Ureter (tissue), 1 donor: ENCODE measurements around the gene PARD3. TPM values are rescaled to one million over a fixed set of nuclear protein-coding genes. Genes with fewer than 3 reads are reported as not detected.
"Not testable (repeated sequence)": the region's sequence is repeated elsewhere in the genome, so short reads cannot be mapped to it uniquely, and the experiment has no call there.

Experiments
- DNase-seq: peaks from one replicate; pipeline ENCODE4 v3.0.0-alpha.2; 2020; ENCODE audit warnings: low spot score
- total RNA-seq: library from RNA; stranded (reverse); gene quantifications from one replicate; pipeline ENCODE4 v1.2.4, GENCODE V29; 2023
- donor health status: DM: yes; HTN: yes; CAD: no.

The PARD3 gene
- total RNA-seq, 1 donor from 2014 or later: 73.5 TPM

DNA sequence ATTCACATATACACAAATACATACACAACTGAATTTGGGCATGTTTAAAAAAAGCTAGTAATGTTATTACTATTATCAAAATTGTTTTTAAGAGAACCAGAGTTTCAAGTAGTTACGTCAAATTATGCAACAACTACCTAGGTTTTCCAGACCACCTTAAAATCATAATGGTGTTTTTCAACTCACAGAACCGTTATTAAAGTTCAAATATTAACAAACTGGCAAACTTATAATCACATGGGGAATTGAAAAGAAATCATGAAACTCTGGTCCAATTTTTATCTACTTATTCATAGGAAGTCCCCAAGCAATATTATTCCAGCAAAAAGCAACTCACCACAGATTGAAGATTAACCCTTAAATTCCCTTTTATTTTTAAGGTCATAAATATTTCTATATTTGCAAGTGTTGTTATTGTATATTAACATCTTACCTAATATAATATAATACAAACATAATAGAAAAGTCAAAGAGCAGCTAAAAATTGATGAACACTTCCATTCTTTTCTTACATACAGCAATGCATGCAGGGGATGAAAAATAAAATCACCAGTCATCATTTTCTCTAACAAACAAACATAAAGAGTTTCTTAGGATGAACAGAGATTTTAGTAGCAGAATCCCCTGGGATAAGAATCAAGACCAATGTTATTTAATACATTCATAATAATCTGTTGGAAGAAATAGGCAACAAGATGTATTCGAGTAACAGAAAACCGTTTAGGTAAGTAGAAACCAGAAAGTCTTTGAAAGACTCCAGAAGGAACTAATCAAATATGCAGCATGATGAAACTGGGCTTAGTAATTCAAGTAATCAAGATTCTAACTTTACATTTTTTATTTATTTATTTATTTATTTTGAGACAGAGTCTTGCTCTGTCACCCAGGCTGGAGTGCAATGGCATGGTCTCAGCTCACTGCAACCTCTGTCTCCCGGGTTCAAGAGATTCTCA is 391.1 kb downstream of the PARD3 start:
- no peak for DNase-seq

DNA sequence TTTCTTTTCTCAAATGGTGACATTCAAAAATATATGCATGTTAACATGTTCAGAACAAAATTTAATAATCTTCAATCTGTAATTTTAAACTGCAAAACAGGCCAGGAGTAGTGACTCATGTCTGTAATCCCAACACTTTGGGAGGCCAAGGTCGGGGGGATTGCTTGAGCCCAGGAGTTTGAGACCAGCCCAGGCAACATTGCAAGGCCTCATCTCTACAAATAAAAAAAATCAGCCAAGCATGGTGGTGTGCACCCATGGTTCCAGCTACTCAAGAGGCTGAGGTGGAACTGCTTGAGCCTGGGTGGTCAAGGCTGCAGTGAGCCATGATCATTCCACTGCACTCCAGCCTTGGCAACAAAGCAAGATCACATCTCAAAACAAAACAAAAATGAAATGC is 394.3 kb downstream of the PARD3 start:
- no peak for DNase-seq

DNA sequence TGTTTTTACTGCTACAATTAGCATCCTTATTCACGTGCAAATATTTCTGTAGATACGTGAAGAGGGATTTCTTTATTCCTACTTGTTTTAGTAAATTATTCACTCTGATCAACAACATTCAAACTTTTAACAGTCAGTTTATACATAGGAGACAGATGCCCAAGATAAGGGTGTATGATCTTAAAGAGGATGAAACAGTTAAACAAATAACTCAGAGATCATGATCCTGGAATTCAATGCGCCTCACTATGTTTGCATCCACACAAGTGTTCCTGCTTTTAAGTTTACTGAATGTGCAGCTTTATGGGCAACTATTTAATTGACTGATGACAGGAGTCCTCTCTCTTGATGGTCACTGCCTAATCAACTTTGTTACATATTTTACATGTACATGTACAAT is 394.8 kb downstream of the PARD3 start:
- no peak for DNase-seq

DNA sequence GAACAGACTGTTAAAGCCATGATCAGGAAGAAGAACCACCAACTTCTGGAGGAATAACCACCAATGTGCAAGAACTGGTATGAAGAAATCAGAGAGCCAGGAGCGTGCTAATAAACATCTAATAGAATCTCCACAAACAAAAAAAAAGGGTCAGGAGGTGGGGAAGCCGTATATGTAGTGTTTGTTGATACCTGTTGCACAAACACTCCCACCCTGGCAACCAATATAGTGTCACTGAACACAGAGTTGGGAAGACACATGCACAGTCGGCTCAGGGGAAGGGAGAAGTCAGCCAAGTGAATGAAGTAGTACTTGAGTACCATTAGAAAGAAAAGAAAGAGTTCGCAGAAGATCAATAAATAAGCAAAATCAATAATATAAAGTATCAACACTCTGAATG is 400.1 kb downstream of the PARD3 start:
- no peak for DNase-seq

DNA sequence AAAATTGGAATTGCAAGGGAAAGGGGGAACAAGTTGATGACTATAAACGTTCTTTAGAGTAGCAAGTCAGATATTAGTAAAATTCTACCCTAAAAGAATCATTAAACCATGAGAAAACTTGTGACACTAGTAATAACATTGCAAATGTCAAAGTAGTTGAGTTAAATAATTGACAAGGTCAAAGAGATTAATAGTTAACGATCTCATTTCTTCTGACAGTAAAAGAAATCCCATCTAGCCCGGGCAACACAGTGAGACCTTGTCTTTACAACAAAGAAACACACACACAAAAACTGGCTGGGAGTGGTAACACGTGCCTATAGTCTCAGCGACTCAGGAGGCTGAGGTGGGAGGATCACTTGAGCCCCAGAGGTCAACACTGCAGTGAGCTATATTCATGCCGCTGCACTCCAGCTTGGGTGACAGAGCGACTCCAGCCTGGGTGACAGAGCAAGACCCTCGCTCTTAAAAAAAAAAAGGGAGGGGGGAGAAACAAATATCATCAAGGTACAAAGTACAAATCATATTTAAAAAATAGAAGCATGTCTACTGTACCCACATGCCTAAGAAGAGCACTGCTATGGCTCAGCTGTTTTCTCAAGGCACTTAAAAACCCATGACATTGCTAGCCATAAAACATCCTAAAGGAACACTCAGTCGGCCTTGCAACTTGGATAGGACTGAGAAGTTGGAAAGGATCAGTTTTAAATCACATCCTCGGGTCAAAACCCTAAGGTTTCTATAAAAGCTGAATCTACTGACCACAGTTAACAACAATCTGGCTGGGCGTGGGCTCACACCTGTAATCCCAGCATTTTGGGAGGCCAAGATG is 401.1 kb downstream of the PARD3 start:
- no peak for DNase-seq

DNA sequence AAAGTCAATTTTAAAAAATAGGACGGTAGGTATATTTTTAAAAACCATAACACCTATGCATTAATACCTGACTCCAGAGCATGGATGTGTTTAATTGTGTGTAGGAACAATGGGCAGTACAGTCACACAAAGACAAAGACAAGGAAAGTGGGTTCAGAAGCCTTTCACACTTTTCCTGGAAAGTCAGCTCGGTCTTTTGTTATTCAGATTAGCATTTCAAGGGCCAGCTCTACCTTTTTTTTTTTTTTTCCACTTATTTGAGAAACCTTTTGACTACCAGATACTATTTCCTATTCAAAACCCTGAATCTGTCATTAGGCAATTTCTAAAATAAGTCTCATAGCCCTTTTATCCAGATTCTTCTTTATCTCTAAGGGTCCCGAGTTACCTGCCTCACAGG is 401.9 kb downstream of the PARD3 start:
- DNase-seq: no peak

DNA sequence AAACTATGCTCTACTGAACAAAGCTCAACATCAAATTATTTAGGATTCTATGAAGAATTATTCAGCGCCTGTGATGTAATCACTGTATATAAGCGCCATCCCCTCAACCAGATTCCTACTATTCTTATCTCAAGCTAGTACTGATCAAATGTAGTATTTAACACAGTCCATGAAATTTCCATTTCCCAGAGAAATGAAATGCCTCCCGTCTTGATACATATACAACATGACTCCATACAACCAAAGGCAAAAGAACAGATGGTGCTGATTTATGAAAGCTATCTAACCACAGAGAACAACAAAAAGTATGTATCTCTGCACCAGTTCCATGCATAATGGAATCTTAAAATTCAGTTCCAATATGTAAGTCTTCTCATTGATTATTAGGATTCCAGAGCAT is 406.1 kb downstream of the PARD3 start:
- no peak for DNase-seq

DNA sequence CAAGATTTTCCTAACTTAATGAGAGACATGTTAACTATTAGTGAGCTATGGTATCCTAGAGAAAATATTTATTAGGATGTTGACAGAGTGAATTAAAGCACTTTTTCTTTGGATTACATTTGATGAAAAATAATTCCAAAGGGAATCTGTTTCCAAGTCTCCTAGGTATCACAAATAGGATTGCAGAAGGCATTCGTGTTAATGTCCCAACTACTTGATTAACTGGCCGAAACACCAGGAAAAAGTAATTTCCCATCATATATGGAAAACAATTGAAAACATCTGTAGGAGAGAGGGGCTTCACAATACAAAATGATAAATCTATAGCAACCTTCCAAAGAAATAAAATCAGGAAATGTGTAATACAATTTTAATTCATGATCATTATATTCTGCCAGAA is 406.7 kb downstream of the PARD3 start:
- no peak for DNase-seq

DNA sequence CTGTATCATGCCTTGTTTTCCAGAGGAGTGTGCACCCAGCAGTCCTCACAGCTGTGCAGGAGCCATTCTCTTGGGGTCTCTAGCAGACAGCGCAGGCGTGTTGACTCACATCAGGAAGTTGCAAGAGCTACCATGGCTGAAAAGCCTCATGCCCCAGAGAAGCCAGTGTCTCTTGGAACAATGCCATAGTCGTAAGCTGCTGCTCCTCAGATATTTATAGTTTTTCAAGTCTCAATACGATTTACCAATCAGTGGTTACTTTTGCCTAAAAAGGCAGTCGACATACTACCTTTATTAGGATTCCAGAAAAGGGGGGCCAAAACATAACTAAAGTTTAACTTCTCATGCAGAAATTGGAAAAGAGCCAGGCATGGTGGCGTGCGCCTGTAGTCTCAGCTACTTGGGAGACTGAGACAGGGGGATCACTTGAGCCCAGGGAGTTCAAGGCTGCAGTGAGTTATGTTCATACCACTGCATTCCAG is 407.7 kb downstream of the PARD3 start:
- DNase-seq: peak; percentile 45

DNA sequence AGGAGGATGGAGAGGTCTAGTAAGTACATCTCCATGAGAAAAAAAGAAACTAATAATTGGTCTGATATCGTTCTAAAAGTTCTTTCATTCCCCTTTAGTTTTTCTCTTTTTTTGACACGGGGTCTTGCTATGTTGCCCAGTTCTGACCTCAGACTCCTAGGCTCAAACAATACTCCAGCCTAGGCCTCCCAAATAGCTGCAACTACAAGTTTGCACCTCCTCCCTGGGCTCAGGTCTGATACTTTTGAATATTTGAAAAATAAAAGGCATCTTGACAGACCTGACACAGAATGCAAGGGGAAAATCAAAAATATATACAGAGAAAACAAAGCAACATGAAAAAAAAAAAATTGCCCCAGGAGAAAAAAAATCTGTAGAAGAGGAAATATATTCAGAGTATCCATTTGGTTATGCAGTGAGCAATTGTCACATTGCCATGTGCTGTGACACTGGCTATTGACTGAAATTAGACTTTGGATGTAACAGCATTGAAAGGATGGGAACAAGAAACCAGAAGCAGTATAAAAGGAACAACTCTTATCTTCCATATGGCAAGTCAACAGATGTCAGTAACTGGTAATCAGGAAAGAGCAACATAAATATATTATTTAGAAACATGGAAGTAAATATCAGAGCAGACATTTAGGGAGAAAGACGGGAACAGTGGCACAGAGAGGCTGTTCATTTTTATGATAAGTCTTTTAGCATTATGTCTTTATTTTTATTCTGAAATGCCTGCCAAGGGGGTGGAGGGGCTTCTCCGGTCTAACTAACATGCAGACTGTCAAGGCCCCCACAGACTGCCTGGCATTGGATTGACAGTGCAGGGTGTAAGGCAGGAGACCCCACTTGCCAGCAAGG is 408.4 kb downstream of the PARD3 start:
- no peak for DNase-seq

DNA sequence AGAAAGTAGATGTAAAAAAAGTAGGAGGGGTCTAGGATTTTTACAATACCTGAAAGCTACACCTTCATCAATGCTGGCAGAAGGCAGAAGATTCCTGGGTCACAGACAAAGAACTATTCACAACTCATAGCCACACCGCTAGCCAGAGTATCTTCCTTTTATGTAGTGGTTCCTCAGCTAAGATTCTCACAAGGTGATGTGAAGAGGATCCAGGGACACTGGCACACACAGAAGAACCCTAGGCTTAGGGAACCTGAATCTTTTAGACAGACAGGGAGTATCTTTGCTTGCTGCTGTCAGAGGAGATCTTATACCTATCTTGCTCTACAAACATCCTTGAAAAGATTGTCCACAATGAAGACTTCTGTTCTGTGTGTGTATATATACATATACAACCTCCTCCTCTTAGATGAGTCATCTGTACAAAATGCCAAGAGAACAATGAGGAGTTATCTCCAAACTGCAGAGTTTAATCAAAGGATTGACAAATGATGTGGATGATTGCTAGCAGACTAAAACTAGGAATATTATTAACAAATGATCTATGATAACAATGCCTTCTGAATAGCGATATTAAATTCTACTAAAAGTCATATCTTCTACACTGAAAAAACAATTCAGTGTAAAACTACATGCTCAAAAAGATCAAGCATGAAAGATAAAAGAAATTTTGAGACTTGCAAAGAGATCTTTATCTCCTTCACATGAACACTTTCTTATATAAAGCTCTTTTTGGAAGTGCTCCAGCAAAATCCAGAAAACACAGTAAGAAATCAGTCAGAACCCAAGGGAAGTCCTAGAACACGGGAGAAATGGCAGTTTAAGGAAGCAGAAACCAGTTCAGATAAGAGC is 409.3 kb downstream of the PARD3 start:
- DNase-seq: no peak

DNA sequence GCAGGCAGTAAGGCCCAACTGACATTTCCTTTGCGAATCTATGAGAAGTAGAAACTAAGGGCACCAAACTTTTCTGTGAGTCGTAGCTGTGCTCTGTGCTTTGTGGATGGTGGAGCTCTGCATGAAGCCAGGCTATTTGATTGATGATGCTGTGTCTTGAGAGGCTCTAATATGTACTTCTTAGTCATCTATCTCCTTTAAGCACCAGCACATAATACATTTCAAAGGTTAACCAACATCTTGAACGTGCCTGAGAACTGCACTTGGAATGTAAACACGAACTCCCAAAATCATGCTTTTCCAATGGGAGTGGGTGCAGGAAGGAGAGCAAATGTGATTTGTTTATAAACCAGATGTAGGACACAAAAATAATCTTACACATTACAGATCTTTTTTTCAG is 411.6 kb downstream of the PARD3 start:
- DNase-seq: no peak

DNA sequence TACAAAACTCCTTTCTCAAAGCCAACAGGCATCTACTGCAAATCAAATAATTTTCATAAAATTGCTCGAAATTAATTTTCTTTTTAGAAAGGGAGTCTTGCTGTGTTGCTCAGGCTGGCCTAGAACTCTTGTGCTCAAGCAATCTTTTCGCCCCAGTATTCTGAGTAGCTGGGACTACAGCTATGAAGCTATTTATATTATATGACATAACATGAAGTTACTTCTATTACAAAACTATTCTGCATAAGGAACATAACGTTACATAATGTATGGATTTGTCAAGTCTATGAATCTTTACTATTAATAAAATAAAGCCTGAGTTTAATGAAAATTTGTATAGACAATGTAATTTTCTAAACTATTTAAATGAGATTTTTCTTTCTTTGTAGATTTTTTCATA is 415.0 kb downstream of the PARD3 start:
- no peak for DNase-seq

DNA sequence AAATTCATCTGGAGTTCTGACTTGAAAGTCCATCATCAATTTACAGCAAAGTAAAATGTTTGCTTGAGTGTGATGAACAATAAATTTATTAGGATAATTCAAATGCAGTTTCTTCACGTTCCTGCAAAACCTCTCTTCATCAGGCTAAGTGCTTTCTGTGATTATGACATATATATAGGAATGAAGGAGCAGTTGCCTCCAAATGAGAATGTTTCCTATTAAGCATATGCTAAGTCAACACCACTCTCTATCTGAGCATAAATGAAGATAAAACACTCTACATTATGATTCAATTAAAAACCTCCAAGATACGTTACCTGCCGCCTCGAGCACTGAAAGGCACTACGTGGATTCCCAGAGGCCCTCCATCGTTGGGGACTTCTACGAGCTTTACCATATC is 416.1 kb downstream of the PARD3 start:
- DNase-seq: no peak

DNA sequence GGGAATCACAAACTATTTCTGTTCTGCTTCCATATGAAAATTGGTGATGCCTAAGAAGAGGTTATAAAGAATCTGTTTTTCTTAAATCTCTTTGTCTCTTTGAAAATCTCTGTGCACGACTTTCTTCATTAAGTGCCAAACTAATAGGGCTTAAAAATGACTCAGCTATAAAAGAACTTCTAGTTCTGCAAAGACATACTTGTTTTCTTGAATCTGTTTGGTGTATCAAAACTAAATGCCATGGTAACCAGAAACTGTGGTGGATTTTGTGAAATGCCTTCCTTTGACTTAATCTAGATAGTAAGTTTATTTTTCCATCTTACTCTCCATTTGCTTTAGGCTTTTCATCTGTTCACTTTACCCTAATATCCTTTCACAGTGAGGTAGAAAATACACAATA is 417.8 kb downstream of the PARD3 start:
- DNase-seq: no peak

DNA sequence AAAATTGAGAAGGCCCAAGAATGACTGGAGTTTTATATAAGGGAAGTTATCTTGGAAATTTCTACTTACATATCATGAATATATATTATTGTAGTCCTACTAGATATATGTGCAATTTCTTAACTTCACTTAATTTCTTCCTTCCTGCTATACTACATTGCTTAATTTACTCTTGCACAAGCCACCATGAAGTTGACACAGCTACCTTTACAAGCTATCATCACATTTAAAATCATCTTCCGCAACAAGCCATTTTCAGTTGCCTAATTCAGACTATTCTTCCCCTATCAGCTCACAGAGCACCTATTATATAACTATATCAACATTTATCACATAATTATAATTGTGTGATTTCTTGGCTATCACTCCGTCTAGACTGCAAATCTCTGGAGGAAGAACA is 418.4 kb downstream of the PARD3 start:
- DNase-seq: no peak

DNA sequence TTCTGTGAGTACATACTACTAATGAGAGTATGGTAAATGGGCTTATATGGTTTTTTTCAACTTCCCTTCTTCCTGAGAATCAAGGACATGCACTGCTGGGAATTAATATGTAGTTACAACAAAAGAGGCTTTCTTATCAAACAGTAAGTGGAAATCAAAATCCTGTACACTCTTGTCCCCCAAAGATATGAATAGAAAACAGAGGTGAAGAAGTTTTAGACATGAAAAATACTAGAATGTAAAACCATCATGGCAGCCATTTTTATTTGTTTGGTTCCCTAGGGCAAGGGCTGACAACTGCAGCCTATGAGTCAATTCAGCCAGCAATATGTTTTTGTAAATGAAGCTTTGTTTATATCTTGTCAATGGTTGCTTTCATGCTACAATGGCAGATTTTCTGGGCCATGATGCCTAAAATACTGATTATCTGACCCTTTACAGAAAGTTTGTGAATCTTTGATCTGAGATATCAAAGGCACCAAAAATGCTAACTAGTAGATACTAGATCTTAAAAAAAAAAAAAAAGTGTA is 422.4 kb downstream of the PARD3 start:
- no peak for DNase-seq

DNA sequence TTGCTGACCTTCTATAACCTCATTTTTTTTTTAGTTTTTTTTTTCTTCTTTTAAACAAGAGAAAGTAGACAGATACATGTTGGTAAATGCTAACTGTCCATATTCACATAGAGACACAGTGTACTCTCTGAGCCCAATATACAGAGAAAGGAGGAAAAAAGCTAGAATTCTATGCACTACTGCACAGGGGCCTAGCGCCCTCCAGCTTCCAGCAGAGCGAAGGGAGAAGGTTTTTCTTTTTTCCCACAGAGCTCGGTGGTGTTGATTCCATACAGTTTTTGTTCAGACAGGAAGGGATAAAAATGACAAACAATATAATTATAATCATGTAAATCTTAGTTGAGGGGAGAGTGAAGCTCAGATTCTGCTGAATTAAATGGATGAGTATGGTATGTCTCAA is 423.9 kb downstream of the PARD3 start:
- not testable (repeated sequence) for DNase-seq

DNA sequence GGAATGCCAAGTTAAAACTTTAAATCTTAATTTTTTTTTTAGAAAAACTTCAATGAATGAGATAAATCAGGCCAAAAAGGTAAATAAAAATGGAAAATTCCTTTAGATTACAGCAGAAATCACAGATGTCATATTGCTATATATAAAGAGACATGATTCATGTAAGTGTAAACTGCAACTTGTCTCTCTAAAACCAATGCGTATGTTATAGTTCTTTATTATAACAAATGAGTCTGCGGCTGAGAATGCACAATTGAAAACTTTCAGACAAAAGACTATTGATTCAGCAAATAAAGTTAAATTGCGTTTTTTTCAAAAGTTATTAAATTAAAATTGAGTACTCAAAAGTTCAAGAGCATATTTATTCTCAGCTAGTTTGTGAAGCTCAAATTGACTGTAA is 425.3 kb downstream of the PARD3 start:
- DNase-seq: no peak

DNA sequence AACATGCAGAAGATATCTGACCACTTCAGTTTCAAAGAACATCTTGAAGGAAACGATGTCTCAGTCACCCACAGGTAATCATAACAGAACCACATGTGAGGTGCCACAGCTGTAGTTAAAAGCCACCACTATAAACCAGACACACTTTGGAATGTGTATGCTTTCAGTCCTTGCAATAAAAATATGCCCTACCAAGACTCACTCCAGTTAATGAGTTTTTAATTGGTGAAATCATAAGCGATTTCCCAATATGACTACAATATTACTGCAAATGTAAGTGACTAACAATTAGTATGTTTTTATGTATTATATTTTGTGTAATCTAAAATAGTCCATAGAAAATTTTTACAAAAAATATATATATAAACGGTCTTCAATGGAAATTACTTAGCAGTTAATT is 428.2 kb downstream of the PARD3 start:
- no peak for DNase-seq

DNA sequence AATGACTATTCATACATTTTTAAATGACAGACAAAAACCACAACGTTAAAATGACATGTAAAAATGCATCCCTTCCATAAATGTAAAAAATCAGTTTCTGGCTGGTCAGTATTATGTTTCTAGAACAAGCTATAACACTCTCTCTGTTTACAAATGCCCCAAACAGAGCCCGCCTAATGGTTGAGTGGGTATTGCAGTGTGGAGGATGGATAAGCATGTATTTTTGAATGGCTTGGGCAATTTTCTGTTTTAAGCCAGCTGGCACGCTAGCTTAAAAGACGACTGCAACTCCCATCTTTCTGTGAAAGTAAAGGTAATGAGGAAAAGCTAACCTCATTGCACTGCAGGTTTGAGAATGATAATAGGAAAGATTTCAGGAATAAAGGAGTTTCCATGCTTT is 430.7 kb downstream of the PARD3 start:
- no peak for DNase-seq
